Measurements from ENCODE around the gene LOXL4. TPM values are rescaled to one million over a fixed set of nuclear protein-coding genes. Genes with fewer than 3 reads are reported as not detected.

Gene LOXL4
- total RNA-seq, 2 experiments from 2014 or later, result not detected

GRCh38 chr10:98270073-98270740 lies 2.2 kb upstream of the LOXL4 start:
- Histone ChIP-seq H3K27ac (ENCODE audit: low read depth in 1 of 2, low read length in 2 of 2) (no peak overlapping the region), H3K27me3 (ENCODE audit: control insufficient read depth in 1 of 2, insufficient read depth in 2 of 2, low read length in 2 of 2) (peaks cover 29 to 36% of the 10 kb centered on the region in 2 experiments), H3K9me3 (ENCODE audit: control insufficient read depth in 1 of 2, insufficient read depth in 1 of 2, low read length in 2 of 2) (peaks cover 0 to 7% of the 10 kb centered on the region in 2 experiments), H3K4me1 (ENCODE audit: insufficient read depth, low read length) (peaks cover 8% of the 10 kb centered on the region), H3K4me3 (ENCODE audit: low read length) (no peak overlapping the region), H3K36me3 (ENCODE audit: insufficient read depth, low read length) (no peaks in the 10 kb centered on the region)
- POLR2A ChIA-PET, result no interaction called here
- intact Hi-C loops (cut with DNase I, micrococcal nuclease), result no loop called here
- ATAC-seq (ENCODE audit: poor library complexity), result no peak
- no peak for DNase-seq
- Mint-ChIP-seq H3K4me1 (ENCODE audit: low read depth) (peaks cover 8% of the 10 kb centered on the region), H3K27ac (no peak overlapping the region), H3K4me3 (no peak overlapping the region), H3K9me3 (no peaks in the 10 kb centered on the region), H3K27me3 (peaks cover 79% of the 10 kb centered on the region), H3K36me3 (ENCODE audit: low read depth) (no peaks in the 10 kb centered on the region)
- CTCF ChIA-PET, result interaction anchor here (0.5 kb wide), 1 partner anchor 246 kb away, joined by 3 read pairs; no protein-coding TSS in a partner anchor
- TF ChIP-seq CTCF (IDR thresholded peaks at IDR 0.05), result no peak

- no peak overlapping the region for H3K4me3 Mint-ChIP-seq
- H3K36me3 Mint-ChIP-seq (ENCODE audit: low read depth), result no peaks in the 10 kb centered on the region
- Histone ChIP-seq H3K36me3 (ENCODE audit: insufficient read depth, low read length) (no peaks in the 10 kb centered on the region), H3K4me1 (ENCODE audit: insufficient read depth, low read length) (peaks cover 8% of the 10 kb centered on the region), H3K27ac (ENCODE audit: low read depth in 1 of 2, low read length in 2 of 2) (no peak overlapping the region), H3K9me3 (ENCODE audit: control insufficient read depth in 1 of 2, insufficient read depth in 1 of 2, low read length in 2 of 2) (peaks cover 0 to 7% of the 10 kb centered on the region in 2 experiments), H3K4me3 (ENCODE audit: low read length) (no peak overlapping the region), H3K27me3 (ENCODE audit: control insufficient read depth in 1 of 2, insufficient read depth in 2 of 2, low read length in 2 of 2) (peaks cover 29 to 35% of the 10 kb centered on the region in 2 experiments)
- H3K27me3 Mint-ChIP-seq, result peaks cover 77% of the 10 kb centered on the region
- H3K4me1 Mint-ChIP-seq (ENCODE audit: low read depth), result peaks cover 8% of the 10 kb centered on the region
- intact Hi-C loops (cut with DNase I, micrococcal nuclease), result no loop called here
- no peak for TF ChIP-seq CTCF (IDR thresholded peaks at IDR 0.05)
- CTCF ChIA-PET, result interaction anchor here (0.5 kb wide), 1 partner anchor 245 kb away, joined by 3 read pairs; no protein-coding TSS in a partner anchor
- POLR2A ChIA-PET, result no interaction called here
- H3K9me3 Mint-ChIP-seq, result no peaks in the 10 kb centered on the region
- ATAC-seq (ENCODE audit: poor library complexity) (no peak), DNase-seq (no peak)
- no peak overlapping the region for H3K27ac Mint-ChIP-seq
These were observed 1.5 kb upstream of the LOXL4 start for GRCh38 chr10:98269435-98269912.

- Mint-ChIP-seq H3K4me3 (peak overlapping the region; percentile 31), H3K36me3 (ENCODE audit: low read depth) (no peaks in the 10 kb centered on the region), H3K4me1 (ENCODE audit: low read depth) (peaks cover 8% of the 10 kb centered on the region), H3K27ac (no peak overlapping the region), H3K9me3 (no peaks in the 10 kb centered on the region), H3K27me3 (peaks cover 74% of the 10 kb centered on the region)
- Histone ChIP-seq H3K4me3 (ENCODE audit: low read length) (peak overlapping the region; percentile 38), H3K27ac (ENCODE audit: low read depth in 1 of 2, low read length in 2 of 2) (no peak overlapping the region), H3K36me3 (ENCODE audit: insufficient read depth, low read length) (no peaks in the 10 kb centered on the region), H3K9me3 (ENCODE audit: control insufficient read depth in 1 of 2, insufficient read depth in 1 of 2, low read length in 2 of 2) (peaks cover 0 to 7% of the 10 kb centered on the region in 2 experiments), H3K4me1 (ENCODE audit: insufficient read depth, low read length) (peaks cover 8% of the 10 kb centered on the region), H3K27me3 (ENCODE audit: control insufficient read depth in 1 of 2, insufficient read depth in 2 of 2, low read length in 2 of 2) (peaks cover 29 to 35% of the 10 kb centered on the region in 2 experiments)
- DNase-seq (no peak), ATAC-seq (ENCODE audit: poor library complexity) (no peak)
- ChIA-PET CTCF (no interaction called here), POLR2A (no interaction called here)
- intact Hi-C loops (cut with DNase I, micrococcal nuclease), result no loop called here
- TF ChIP-seq CTCF (IDR thresholded peaks at IDR 0.05), result no peak
These were observed 869 bp upstream of the LOXL4 start for GRCh38 chr10:98268694-98269431.
